Stimulated activated CD4-positive, alpha-beta T cell treated with anti-CD3 and anti-CD28 coated beads, TNF-alpha, amount 100 ng/mL, for 1 hour (primary cell): Measurements from ENCODE around the gene C3orf20.

Experiments used
- DNase-seq, 3 donors: peaks; one replicate each; pipeline ENCODE4 v3.0.0-alpha.2; 2020; ENCODE audit warnings: low read depth in 3 of 3, low spot score in 1 of 3

Gene C3orf20

DNA sequence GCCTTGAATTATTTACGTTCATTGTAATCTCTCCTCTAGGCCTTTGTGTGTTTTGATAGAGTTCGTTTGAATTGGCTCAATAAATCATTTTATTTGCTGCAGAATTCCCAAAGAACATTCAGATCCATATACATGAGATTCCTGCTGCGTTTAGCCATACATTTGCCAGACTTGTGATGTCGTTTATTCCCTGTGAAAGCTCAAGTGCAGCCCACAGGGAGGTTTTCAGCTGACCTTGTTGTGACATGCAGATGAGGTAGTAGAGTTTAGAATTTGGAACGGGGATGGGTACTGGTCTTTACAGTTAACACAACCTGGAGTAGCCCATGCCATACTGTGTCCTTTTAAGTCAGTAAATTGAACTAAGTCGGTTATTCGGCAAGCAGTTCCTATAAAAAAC is at the start of gene C3orf20:
Gene C3orf20 (plus strand): TSS at position 301 of the 400 bp plus-strand sequence. CDS start 7,573 bp downstream, outside the sequence.
- DNase-seq = no peak

DNA sequence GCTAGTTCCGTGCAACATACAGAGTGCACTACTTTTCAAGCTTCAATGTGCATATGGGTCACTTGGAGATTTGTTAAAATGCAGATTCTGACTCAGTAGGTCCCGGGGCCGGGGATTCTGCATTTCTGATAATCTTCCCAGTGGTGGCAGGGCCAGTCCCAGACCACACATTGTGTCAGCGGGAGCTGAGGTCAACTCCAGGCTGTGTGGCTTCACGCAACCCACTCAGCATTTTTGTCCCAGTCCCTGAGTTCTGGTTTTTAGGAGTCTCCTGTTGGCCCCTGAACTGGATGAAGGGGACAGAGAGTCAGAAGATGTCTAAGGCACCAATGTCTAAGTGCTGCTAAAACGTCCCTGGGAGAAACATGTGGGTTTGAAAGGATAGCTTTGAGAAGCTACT is 49.5 kb upstream of the C3orf20 start:
- no peak for DNase-seq

DNA sequence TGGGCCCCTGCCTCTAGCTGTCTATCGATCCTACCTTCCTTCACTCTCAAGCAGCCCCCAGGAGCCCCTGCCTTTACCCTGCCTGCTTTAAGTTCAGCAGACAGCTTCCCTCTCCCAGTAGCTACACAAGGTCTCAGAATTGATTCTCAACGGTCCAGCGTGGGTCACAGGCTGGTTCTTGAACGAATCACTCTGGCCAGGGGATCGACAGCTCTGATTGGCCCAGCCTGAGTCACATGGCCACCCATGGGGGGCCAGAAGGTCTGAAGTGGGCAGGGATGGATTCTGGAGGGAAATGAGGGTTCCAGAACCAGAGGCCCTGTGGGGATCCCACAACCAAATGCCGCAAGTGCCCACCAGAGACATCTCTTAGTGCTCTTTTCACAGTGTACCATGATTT is 47.1 kb upstream of the C3orf20 start:
- DNase-seq = no peak

DNA sequence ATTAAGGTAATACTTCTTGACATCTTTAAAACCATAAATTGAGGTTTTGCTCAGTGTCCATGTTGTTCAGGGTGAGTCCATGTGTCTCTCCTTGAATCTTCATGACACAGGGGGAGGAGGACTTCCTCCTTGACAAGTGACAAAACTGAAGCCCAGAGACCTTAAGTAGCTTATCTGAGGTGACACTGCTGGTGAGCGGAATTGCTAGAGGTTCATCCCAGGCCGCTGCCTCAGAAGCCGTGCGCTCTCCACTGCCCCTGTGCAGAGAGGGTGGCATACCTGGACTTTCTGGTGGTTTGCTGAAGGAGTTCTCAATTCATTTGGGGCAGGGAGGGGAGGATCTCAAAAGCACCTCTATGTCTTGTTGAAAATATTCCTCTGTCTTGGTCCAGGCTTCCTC is 46.5 kb upstream of the C3orf20 start:
- DNase-seq = no peak

DNA sequence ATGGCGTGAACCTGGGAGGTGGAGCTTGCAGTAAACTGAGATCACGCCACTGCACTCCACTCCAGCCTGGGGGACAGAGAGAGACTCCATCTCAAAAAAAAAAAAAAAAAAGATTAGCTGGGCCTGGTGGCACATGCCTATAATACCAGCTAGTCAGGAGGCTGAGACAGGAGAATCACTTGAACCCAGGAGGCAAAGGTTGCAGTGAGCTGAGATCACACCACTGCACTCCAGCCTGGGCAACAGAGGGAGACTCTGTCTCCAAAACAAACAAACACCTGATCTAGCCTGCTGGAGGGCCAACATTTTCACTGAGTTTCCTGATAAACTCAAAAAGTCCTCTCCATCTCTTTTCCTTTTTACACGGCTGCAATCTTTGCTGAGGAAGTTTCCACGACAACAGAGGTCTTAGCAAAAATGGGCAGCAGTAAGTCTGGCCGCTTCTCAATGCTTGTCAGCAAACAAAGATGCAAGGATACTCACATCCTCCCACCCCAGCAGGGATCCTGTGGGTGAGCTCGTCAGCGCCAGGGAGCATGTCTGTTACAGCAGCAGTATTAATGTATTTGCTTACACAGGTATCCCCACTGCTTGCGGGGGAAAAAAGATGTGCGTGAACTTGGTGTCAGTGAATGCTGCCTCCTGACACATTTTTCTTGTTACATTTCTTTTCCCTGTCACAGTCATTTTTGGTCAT is 44.4 kb upstream of the C3orf20 start:
- no peak for DNase-seq

DNA sequence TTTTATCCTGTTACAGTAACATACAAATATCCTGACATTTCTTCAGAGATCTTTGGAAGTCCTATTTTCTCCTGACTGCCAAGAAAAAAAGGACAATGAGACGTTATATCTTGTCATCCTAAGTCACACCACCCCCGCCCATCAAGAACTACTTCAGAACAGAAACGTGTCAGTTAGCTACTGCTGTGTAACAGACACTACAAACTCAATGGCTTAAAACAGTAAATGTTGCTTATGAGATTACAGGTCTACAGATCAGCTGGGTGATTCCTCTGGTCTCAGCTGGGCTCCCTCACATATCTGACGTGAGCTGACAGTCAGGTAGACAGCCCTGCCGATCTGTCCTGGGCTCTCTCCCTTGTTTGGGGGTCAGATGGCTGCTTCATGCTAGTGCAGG is 43.8 kb upstream of the C3orf20 start:
- no peak for DNase-seq

DNA sequence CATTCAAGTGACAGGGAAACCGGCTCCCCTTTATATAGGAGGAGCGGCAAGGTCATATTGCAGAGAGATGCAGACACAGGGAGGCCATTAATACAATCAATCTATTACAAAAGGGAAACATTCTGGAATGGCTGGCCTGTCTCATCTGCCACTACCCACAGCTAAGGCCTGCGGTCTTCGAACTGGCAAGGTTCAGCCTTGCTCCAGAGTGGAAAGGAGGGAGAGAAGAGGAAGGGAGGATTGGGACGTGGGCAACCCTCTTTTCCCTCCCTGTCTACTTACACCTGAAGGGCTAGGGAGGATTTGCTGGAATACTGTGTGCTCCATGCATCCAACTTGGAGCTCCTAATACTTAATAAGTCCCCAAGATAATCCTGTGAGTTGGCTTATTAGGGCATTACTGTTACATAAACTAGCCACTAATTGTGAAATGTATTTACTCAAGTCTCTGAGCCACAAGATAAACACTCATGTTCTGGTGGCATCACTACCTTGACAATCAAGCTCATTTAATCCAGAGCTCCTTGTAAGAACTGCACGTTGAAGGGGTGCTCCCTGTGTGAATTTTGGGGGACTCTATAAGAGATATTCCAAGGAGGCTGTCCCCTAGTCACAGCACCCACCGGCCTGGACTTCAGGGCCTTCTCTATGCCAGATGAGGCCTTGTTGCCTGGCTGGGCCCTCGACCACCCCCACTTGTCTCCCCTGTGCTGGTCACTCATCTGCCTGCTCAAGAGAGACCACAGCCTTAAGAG is 43.1 kb upstream of the C3orf20 start:
- no peak for DNase-seq

DNA sequence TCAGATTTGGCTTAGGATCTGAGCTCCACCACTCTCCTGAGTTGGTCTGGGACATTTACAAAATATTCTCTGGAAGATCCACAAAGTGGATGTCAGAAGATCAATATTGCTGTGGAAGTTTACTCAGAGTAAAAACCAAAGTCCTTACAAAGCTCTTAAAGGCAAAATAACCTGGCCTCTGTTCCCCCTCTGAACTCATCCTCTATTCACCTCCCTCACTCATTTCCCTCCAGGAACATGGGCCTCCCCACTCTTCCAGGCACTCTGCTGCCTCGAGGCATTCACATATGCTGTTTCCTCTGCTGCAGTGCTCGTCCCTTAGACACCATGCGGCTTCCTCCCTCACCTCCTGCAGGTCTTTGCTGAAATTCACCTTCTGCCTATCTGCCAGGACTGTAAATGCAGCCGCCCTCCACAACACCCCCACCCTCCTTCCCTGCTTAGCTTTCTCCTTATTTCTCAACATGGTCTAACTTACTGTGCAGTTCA is 42.5 kb upstream of the C3orf20 start:
- DNase-seq = no peak

DNA sequence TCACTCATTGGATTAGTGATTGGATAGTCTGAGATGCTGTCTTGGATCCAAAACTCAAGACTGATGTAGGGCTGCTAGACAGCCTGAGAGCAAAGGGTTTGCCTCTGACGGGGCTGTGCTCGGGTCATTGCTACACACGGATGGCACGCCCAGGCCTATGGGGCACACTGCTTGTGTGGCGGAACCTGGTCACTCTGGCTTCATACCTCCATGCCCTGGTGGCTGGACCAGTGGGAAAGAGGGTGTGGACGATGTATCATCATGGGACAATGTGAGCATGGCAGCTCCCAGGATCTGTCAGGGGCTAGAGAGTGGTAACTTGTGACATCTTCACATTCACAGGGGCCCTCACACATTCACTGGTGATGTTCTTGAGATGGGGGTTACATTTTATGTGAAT is 41.5 kb upstream of the C3orf20 start:
- no peak for DNase-seq

DNA sequence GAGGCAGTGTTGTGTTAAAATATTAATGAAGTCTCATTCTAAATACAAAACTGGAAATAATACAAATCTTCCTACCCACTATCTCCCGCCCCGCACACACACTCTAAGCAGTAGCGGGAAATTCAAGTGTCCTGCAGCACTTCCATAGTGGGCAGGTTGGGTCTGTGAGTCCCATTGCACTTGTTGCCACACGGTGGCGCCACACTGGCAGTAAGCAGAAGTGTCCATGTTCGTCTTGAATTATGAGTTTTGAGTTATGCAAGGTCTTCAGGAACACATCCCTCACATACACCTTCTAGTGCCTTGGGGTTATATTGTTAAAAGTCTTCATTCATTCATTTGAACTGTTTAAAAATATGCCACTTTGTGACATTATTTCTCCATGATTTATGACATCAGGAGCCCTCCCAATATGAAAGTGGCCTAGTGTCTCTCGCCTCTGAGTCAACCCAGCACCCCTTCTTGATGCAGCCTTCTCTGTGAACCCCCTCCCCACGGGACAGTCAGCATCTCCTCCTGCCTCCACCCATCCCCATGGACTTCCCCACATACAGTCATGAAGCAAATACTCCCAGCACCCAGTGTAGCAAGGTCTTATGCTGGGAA is 41.0 kb upstream of the C3orf20 start:
- DNase-seq = peak in 2 of 3 donors; percentile 3 to 37

DNA sequence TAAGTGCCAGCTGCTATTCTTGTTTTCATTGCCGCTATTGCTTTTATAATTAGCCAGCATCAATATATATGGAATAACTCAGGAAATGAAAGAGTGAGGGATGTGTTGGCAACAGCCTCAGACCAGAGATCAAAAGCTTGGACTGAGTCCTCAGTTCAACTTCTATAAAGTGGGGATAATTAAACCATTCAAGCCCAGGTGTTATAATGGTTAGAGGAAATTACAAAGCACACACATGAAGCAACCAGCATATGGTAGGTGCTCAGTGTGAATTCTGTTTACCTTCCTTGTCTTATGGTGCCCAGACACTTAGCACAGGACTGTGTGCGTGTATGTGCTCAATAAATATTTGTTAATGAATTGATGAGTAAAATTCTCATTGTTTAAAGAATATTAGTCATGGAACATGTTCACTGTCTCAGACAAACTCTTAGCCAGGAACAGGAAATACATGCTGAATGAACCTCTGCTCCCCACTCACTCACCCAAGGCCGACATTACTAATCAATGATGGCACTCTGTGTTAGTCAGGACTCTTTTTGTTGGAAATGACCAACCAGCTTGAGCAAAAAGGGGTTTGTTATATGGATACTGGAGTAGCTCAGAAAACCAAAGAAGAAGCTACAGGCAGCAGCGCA is 40.1 kb upstream of the C3orf20 start:
- no peak for DNase-seq

DNA sequence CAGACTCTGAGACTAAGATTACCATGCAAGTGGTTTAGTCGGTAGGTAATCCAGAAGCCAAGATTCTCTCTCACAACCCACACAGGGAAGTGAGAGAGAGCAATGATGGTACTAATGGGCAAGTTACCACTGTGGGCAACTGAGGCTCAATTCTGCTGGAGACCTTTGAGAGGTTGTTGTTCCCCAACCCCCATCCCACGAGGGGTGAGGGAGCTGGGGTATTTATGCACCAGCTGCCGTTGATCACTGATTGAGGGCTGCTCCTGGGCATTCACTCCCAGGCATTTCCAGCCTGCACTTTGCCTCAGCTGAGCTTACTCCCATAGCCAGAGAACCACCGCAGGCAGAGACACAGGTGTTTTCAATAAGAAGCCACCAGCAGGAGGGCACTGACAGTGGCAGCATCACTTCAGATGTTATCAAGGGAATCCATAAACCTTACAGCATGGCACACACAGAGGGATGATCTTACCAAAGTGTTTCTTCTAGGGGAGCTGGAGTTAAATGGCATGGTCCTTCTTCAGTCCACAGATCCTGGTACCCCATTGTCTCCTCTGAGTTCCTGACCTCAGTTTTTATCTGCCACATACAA is 38.3 kb upstream of the C3orf20 start:
- no peak for DNase-seq

DNA sequence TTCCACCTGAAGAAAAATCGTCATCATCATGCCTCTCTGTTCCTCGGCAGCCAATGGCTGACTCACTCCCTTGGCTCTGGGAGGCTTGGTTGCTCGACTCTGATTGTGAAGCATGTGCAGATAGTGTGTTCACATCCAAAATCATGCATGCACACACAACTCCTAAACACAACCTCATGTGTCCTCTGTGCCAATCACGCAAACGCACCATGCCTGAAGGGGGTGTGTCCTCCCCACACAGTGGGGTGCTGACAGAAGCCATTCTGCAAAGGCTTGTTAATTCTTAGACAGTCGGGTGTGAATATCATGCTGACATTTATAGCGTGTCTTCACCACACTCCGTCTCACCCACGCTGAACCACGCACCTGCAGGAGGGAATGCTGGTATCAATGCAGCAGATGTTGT is 34.8 kb upstream of the C3orf20 start:
- no peak for DNase-seq

DNA sequence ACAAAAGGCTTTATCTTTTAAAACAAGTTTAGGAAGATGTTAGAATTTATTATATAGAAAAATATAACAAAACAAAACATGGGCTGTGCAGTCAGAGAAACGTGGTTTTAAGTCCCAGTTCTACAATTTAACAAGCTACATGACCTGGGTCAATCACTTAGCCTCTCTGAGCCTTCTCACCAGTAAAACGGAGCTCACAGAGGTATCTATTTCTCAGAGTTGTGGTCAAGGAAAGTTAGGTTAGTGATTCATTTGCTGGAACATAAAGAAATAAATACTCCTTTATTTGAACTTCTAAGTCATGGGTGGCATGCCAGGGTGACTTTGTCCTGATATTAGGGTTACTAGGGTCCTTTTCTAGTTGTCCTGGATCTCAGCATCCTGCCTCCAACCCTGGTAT is 34.2 kb upstream of the C3orf20 start:
- no peak for DNase-seq

DNA sequence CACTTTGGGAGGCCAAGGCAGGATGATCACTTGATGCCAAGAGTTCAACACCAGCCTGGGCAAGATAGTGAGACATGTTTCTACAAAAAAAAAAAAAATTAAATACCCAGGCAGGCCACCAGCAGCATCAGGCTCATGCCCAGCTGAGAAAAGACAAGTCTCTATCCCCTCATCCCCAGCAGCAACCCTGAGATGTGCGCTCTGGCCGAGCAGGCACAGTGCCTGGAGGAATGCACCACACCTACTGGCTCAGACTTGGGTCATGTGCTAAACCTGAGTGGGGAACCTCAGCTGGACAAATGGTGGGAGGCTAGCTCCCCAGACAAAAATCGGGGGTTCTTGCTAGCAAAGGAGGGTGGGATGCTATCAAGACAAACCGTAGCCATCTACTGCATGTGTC is 33.6 kb upstream of the C3orf20 start:
- DNase-seq = no peak

DNA sequence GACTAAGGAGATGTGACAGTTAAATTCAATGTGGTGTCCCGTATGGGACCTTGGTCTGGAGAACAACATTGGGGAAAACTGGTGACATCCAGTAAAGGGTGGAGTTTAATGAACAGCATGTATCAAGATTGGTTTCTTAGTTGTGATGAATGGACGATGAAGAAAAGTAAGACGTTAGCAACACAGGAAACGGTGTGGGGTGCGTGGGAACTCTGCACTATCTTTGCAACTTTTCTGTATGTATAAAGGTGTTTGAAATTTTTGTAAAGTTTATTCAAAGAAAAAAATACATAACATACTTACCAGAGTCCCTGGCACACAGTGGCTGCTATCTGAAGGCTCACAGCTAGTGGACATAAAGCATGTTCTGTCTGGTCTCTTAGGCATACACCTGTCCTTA is 29.5 kb upstream of the C3orf20 start:
- no peak for DNase-seq

DNA sequence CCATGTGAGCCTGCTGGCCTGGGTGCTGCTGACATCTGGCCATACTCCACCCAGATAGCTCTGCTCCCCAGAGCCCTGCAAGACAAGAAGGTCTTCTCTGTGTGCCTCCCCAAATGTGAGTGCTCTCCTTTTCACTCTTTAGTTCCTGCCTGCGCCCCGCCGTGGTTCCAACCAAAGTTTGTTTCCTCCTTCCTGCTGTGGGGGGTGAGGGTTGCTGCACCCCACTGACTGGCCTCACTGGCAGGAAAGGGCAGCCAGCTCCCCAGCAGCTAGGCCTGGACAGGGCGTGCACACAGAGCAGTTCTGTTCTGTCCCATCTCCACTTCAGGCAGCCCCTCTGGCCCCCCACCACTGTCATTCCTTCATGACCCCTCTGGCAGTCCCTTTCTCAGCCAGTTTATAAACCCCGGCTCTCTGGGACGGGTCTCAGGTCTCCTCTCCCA is 28.8 kb upstream of the C3orf20 start:
- DNase-seq = no peak

DNA sequence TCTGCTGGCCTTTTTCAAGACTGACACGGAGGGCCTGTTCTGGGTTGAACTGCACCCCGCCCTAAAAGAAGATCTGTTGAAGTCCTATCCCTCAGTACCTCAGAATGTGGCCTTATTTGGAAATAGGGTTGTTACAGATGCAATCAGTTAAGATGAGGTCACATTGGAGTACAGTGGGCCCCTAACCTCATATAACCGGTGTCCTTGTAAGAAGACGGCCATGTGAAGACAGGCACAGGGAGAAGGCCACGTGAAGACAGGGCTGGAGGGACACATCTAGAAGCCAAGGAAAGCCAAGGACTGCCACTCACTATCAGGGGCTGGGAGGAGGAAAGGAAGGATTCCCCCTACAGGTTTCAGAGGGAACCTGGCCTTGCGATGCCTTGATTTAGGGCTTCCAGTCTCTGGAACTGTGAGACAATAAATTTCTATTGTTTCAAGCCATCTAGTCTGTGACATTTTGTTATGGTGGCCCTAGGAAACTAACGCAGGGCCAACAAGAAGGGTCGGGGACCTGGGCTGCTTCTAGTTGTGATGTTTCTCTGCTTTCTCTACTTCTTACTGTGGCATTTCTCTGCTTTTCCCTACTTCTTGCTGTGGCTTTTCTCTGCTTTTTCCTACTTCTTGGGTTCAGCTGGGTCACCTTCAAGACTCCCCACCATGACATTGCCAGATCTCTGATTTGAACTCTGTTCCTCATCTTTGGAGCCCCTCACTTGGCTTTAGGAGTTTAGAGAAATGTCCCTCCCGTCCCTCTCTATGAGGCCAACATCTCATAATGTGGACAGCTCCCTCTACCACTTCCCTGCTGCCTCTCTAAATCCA is 28.1 kb upstream of the C3orf20 start:
- no peak for DNase-seq

DNA sequence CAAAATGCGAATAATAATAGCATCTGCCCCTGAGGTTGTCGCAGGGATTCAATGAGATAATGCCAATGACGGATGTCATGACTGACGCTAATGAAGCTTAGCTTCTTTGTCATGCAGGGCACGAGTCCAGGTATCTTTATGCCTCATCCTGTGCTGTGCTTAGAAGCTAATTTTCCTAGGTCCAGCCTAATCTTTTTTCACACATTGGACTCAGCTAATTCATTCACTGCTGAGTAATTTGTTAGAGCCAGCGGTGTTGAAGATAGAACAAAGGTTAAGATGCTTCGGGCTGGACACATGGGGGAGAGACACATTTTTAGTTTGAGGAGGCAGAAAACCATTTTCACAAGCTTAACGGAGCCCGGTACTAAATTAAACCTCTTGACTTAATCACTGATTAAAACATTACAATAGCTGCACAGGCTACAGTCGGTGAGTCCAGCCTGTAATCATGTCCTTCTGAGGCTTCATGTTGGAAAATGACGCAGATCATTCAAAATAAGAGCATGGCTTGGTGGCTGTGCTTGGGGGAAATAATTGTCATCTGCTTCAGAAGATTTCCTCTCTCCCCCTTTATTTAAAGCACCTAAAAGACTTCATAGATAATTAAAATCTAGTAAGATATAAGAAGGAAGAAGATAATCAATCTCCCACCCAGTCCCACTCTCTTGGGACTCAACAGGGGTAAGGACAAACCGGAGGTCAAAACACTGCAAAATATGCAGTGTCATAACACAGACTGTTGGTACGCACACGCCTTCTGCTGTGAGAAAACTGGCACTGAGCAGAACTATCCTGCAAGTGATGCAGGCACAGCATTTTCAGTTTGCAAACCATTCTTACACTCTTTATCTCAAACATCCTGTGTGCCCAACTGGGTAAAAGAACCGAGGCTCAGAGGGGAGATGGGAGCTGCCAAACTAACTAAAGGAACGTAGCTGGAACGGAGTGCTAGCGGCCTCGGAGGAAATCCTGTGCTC is 26.7 kb upstream of the C3orf20 start:
- DNase-seq = no peak
